NT2/D1 (cell line): ENCODE measurements around the gene ABCA7.

Experiments
- YY1 ChIP-seq: IDR thresholded peaks from 2 replicates; pipeline ENCODE4 v1.6.1; 2011; ENCODE audit not compliant: insufficient read length, insufficient read depth
- ZNF274 ChIP-seq: IDR thresholded peaks from 2 replicates; pipeline ENCODE4 v1.6.1; 2011; ENCODE audit warnings: mild to moderate bottlenecking, low read depth, low read length

DNA sequence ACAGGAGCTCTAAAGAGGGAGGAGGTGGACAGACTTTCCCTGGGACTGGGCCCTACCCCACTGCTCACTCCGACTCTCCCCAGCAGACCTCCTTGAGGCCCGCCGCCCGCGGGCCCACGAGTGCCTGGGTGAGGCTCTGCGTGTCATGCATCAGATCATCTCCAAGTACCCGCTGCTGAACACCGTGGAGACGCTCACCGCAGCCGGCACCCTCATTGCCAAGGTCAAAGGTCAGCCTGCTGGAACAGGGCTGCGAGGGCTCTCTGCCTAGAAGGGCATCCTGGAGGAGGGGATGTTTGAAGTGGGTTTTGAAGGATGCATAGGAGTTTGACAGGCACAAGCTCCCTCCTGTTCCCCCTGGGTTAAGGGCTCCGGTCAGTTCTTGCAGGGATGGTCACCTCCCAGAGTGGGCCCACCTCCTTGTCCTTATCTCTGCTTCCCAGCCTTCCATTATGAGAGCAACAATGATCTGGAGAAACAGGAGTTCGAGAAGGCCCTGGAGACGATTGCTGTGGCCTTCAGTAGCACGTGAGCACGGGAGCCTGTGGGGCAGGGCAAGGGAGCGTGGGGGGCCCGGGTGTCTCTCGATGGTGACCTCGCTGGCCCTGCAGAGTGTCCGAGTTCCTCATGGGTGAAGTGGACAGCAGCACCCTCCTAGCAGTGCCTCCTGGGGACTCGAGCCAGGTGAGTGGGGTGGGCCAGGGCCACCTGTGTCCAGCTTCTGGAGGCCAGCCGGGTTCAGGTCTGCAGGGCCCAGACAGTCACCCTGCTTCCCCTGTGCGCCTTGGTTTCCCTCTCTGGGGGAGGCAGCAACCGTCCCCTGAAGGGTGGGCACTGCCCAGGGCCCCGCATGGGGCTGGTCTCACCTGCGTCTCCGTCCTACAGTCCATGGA, 33.4 kb downstream of the ABCA7 start:
- TF ChIP-seq YY1: no peak
- TF ChIP-seq ZNF274: no peak
